H1 (cell line): Measurements from ENCODE around the gene CHST9. TPM values are rescaled to one million over a fixed set of nuclear protein-coding genes. Genes with fewer than 3 reads are reported as not detected.

Experiments
- CHD1 ChIP-seq: IDR thresholded peaks from 2 replicates; pipeline ENCODE4 v1.6.1; 2012; ENCODE audit warnings: low read depth, low read length, improper control_type of control experiment
- FOSL1 ChIP-seq: IDR thresholded peaks from 2 replicates; pipeline ENCODE4 v1.6.1; 2011; ENCODE audit warnings: mild to moderate bottlenecking, low read depth, low read length, moderate library complexity; ENCODE audit not compliant: insufficient read depth
- RAD21 ChIP-seq, 2 experiments: IDR thresholded peaks in 1 of 2; conservative IDR thresholded peaks in 1 of 2; 2 replicates each; pipeline ENCODE4 v1.6.1; 2011; ENCODE audit warnings: low read depth in 2 of 2, low read length in 2 of 2, improper control_type of control experiment in 1 of 2, inconsistent platforms in 1 of 2, mild to moderate bottlenecking in 1 of 2, moderate library complexity in 1 of 2
- polyA plus RNA-seq, 7 experiments: library from polyadenylated mRNA; depleted of rRNA in 3 of 7; stranded (reverse) in 5 of 7; unstranded in 2 of 7; fragments of >200 nt in 5 of 7; fragments of 200-250 nt in 2 of 7; gene quantifications; 1 replicate in 5 of 7; 2 replicates in 1 of 7; 4 replicates in 1 of 7; pipeline versions ENCODE4 v1.2.1 to v1.2.3, GENCODE V29; 2011 to 2013; ENCODE audit warnings: missing spikeins in 2 of 7, mixed read lengths in 2 of 7
- total RNA-seq: library from RNA; stranded (reverse); fragmentation: NEBNext Ultra II Directional; extraction: Animal tissue kit (Norgen Biotek cat#: 25700); gene quantifications from 2 replicates; pipeline ENCODE4 v1.2.1, GENCODE V29; 2021
- TF ChIP-seq, protein P1 (sequence below): IDR thresholded peaks from 2 replicates; pipeline ENCODE4 v1.6.1; 2012; ENCODE audit warnings: low read length, inconsistent platforms

The CHST9 gene
- total and polyA plus RNA-seq, 2 of the 8 experiments (the other 6 are each of a cell fraction or from before 2014, with no cell fraction given) = 3.2 to 24.3 TPM

DNA sequence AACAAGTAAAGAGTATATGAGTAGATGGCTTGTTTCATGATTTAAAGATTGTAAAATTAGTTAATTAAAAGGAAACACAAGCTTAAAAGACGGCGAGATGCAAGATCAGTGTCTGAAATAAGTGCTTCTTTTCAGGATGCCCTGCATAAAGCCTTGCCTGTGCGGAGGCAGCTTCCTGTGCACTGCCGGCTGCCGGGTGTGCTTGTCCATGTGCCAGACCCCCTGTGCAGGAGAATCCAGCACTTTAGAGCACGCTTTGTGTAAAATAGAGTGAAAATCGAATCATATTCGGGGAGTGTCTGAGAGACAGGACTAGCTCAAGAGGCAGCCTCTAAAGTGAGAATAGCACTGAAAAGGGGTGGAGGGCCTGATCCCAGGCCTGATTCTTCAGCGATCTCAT, 154.7 kb downstream of the CHST9 start (continued):
- TF ChIP-seq RAD21 (IDR thresholded peaks at IDR 0.05 in 1 of 2, conservative IDR thresholded peaks at IDR 0.05 in 1 of 2; ENCODE audit: low read depth in 2 of 2, low read length in 2 of 2) (no peak), FOSL1 (no peak), CHD1 (no peak)
- TF ChIP-seq, protein P1, sequence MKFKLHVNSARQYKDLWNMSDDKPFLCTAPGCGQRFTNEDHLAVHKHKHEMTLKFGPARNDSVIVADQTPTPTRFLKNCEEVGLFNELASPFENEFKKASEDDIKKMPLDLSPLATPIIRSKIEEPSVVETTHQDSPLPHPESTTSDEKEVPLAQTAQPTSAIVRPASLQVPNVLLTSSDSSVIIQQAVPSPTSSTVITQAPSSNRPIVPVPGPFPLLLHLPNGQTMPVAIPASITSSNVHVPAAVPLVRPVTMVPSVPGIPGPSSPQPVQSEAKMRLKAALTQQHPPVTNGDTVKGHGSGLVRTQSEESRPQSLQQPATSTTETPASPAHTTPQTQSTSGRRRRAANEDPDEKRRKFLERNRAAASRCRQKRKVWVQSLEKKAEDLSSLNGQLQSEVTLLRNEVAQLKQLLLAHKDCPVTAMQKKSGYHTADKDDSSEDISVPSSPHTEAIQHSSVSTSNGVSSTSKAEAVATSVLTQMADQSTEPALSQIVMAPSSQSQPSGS = no peak
